B cell (primary cell): ENCODE measurements around the gene DEXI.

Experiments used
- CTCF ChIP-seq: fragments of 200-600 bp; IDR thresholded peaks from one replicate; pipeline ENCODE4 v1.8.0; 2022; ENCODE audit warnings: antibody characterized with exemption, mild to moderate bottlenecking
- EZH2 ChIP-seq: IDR thresholded peaks from 2 replicates; pipeline ENCODE4 v1.6.1; 2012; ENCODE audit warnings: borderline replicate concordance, low read depth, mild to moderate bottlenecking, moderate library complexity, low read length; ENCODE audit not compliant: insufficient read depth, poor library complexity, severe bottlenecking

GRCh38 chr16:10944249-10945064, 2.2 kb upstream of the DEXI start, which contains the start of gene CLEC16A:
- TF ChIP-seq CTCF (no peak), EZH2 (no peak)
